HG02884 (cell line): ENCODE data around the gene SHROOM4.

Experiments
- ATAC-seq: cut with Tn5 transposase; IDR thresholded peaks from one replicate; pipeline ENCODE4 v1.9.1; 2021; ENCODE audit warnings: mild to moderate bottlenecking, moderate library complexity; ENCODE audit not compliant: unreplicated experiment

SHROOM4 gene

DNA sequence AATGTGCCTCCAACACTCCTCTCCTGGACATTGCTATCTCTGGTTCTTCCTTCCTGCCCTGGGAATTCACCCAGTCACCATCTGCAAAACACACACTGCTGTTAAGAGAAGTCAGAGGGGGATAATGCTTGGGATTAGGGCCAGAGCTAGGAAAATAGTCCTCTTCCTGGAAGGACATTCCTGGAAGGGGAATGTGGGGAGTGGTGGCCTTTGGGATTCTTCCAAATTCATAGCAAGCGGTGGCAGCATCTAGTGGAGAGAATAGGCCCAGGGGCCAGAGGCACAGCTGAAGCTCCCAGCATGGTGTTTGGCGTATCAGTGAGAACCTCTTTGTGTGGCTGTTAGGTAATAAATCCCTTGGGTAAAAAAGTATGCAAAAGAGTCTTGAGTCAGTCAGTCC is 34.3 kb downstream of the SHROOM4 start:
- ATAC-seq = no peak

DNA sequence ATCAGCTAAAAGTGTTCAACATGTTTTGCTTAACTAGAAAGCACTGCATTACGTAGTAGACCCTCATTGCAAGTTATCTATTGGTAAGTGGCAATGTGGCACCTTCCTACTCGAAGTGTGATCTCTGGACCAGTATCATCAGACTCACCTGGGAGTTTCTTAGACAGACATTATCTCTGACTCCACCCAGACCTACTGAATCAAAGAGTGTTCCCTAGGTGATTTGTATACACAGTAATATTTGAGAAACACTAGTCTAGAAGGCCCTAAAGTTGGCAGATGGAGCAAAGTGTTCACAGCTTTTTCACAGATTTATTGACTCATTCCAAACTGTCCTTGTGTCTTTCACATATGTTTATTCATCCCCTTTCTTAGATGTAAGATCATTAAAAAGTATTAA is 35.7 kb downstream of the SHROOM4 start:
- no peak for ATAC-seq

GRCh38 chrX:50776248-50776647 is 37.7 kb downstream of the SHROOM4 start:
- ATAC-seq = no peak

DNA sequence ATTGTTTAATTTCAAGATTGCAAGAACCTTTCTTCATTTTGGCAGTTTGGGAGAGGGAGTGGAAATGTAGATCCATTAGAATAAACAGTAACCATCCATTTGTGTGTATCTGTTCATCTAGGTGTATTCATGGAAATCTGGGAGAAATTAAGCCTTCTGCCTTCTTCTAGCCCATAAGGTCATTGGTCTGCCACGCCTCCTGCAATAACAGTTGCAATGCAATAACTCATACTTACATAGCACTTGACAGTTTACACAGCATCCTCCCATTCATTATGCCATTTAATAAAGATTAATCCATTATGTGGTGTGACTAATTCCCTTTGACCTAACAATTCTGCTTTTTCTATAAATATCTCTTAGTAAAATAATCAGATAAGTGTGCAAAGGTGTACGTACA is 42.6 kb downstream of the SHROOM4 start:
- ATAC-seq = no peak

DNA sequence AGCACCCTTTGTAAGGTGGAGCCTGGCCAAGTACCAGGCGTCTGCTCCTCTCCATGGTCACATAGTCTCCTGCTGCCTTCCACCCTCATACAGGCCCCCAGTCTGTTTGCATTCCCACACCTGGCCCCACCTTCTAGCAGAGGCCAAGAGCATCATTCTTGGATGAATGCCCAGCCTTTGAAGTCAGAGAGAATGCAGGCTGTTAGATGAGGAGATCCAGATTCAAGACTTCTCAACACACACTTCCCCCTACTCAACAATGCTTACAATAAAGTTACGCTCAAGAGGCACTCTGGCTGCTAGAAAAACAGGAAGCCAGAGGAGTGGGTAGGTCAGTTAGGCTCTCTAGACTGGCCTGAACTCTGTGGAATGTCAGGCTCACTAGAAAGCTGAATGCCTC is 43.3 kb downstream of the SHROOM4 start:
- no peak for ATAC-seq

GRCh38 chrX:50769389-50770063 is 44.5 kb downstream of the SHROOM4 start:
- no peak for ATAC-seq

DNA sequence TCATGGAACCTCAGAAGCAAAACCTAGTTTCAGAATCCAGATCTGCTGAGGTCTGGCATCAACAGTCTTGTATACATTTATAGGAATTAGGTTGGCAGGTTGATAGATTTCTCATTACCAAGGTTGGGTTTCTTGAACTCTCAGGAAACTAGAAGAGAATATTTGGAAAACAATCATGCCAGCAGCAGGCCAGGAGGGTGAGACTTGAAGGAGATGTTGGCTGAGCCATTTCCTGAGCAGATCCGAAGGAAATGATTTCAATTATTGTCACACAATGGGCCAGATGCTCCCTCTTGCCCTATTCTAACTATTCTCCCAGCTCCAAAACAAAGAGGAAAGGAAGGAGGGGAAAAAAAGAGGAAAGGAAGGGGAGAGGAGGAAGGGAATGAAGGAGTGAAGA is 45.2 kb downstream of the SHROOM4 start:
- ATAC-seq = no peak

- no peak for ATAC-seq
Measured at GRCh38 chrX:50765986-50766385, 48.0 kb downstream of the SHROOM4 start.

GRCh38 chrX:50762578-50762977 is 51.4 kb downstream of the SHROOM4 start:
- no peak for ATAC-seq

GRCh38 chrX:50756276-50756675 is 57.7 kb downstream of the SHROOM4 start:
- no peak for ATAC-seq

GRCh38 chrX:50751091-50751490 is 62.9 kb downstream of the SHROOM4 start:
- ATAC-seq = no peak

DNA sequence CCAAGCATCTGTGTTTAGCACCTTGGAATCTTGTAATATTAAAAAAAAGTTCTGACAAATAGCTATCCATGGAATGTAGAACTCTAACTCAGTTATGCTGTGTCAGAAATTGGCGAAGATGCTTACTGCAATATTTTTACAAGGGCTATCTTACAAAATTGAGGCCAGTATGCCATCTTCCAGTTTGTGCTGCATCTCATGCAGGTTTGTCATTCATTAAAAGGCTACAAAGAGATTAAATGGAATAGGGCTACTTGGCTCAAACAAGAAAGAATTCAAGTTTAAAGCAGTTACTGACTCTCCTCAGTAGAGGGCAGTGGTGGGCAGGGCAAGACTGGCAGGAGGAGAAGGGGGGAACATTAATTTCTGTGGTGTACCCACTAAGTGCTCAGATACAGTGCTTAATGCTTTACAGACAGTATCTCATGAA is 66.5 kb downstream of the SHROOM4 start:
- ATAC-seq = no peak

DNA sequence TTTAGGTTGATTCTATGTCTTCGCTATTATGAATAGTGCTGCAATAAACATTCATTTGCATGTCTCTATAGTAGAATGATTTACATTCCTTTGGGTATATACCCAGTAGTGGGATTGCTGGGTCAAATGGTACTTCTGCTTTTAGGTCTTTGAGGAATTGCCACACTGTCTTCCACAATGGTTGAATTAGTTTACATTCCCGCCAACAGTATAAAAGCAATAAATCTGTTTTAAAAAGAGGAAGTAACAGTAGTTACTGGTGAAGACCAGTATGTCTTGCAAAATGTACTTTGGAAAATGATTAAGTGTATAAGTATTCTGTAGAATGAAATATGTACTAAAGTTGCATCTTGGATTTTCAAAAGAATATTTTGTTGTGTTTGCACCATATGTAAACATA is 77.3 kb downstream of the SHROOM4 start:
- no peak for ATAC-seq

GRCh38 chrX:50726296-50726695 is 87.7 kb downstream of the SHROOM4 start:
- no peak for ATAC-seq

DNA sequence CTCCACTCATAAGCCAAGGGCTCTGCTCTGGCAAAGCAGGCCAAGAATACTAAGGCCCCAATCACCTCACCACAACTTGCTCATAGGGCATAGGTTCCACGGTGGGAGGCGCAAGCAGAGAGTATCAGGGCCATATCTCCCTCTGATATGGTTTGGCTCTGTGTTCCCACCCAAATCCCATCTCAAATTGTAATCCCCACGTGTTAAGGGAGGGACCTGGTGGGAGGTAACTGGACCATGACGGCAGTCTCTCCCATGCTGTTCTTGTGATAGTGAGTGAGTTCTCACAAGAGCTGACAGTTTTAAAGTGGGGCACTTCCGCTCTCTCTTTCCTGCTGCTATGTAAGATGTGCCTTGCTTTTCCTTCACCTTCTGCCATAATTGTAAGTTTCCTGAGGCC is 88.7 kb downstream of the SHROOM4 start:
- no peak for ATAC-seq

- no peak for ATAC-seq
Measured at GRCh38 chrX:50723006-50723405, 91.0 kb downstream of the SHROOM4 start.

GRCh38 chrX:50721764-50722521 is 92.1 kb downstream of the SHROOM4 start:
- no peak for ATAC-seq

DNA sequence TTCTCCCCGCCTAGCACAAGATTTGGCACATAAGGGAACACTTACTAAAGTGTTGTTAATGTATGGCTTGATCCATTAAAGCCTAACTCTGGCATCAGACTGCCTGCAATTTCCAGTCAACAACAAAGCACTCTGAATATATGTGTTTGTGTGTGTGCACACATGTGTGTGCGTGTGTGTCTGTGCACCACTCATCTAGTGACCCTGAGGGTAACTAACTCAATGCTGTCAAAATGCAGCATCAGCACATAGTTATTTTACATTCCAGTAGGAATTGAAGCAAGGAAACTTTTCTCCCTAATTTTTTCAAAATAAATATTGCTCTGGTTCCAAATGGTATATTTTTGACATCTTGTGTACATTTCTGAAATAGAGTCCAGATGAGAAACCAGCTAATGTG is 94.4 kb downstream of the SHROOM4 start:
- ATAC-seq = no peak

DNA sequence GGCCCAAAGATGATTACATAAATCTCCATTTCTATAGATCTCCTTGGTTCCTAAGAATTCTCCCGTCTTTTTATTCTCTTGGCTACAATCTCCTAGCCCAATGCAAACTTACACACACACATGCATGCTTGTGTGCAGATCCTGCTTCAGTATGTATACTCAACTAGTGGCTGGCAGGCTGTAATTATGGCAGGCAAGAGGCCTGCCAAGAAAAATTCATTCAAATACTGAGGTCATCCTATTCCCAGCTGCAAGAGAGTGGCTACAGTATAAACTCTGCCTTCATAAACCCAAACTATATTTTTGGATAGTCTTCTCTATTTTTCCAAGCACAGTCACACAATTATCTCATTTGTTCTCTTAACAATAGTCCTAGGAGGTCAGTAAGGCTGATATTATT is 95.2 kb downstream of the SHROOM4 start:
- no peak for ATAC-seq

DNA sequence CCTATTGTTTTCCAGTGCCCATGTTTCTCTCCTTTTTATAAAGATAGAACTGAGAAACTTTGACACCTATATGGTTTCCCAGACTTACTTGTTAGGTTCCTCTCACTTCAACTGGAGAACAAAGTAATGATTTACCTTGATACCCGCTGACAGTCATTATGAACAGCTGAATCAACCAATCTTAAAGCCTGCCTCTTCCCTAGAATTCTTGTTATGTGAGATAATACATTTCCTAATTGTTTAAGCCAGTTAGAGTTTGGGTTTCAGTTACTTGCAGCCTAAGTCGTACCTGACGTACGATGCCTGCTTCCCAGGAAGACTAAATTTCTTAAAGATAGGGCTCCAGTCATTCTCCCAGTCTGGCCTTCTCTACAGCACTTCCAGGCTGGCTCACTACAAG is 97.3 kb downstream of the SHROOM4 start:
- no peak for ATAC-seq

- ATAC-seq = no peak
Measured at GRCh38 chrX:50712777-50713176, 101.2 kb downstream of the SHROOM4 start.

GRCh38 chrX:50711907-50712306 is 102.1 kb downstream of the SHROOM4 start:
- no peak for ATAC-seq
